AG04449 (cell line): ENCODE measurements around the gene MYL11.
A peak's percentile ranks its signal among the peaks of the same experiment; 100 is the strongest.

Experiments used
- CTCF ChIA-PET: fragments of 350-600 bp; formaldehyde crosslinking; extraction: SDS; loops from one replicate; lab custom pipeline; 2021; ENCODE audit warnings: antibody characterized with exemption; lab: Yijun Ruan, JAX
- POLR2A ChIA-PET: fragments of 400-600, 350-600 bp; formaldehyde crosslinking; extraction: SDS; loops from one replicate; lab custom pipeline; 2020; ENCODE audit warnings: antibody characterized with exemption, inconsistent platforms; lab: Yijun Ruan, JAX
- DNase-seq: peaks from one replicate; pipeline ENCODE4 v3.0.0-alpha.2; 2010; ENCODE audit warnings: low read depth, low spot score
- H3K4me3 ChIP-seq: 2 replicates; pipeline ENCODE4 v1.5.1; 2011; ENCODE audit warnings: low read depth, mild to moderate bottlenecking, control low read depth, low read length
- TF ChIP-seq, protein P1 (sequence below): IDR thresholded peaks from one replicate; pipeline ENCODE4 v1.5.1; 2011; ENCODE audit warnings: mild to moderate bottlenecking, moderate library complexity, low read length, control low read depth, inconsistent platforms; ENCODE audit not compliant: insufficient read depth; ENCODE audit errors: missing control alignments

MYL11 gene

GRCh38 chr16:30354423-30355143 lies 20.0 kb upstream of the MYL11 start:
- DNase-seq, result no peak
- ChIA-PET POLR2A (interaction anchor here (0.6 to 2.5 kb wide), 5 partner anchors 11 to 204 kb away, joined by 3 to 12 read pairs (median 3); partner anchors contain the start of gene TBC1D10B), CTCF (interaction anchor here (0.9 to 2.7 kb wide), 5 partner anchors 14 to 55 kb away, joined by 3 to 14 read pairs (median 4); partner anchors contain the start of genes TBC1D10B and ZNF48)
- H3K4me3 ChIP-seq, result peak overlapping the region; percentile 97
- TF ChIP-seq, protein P1, sequence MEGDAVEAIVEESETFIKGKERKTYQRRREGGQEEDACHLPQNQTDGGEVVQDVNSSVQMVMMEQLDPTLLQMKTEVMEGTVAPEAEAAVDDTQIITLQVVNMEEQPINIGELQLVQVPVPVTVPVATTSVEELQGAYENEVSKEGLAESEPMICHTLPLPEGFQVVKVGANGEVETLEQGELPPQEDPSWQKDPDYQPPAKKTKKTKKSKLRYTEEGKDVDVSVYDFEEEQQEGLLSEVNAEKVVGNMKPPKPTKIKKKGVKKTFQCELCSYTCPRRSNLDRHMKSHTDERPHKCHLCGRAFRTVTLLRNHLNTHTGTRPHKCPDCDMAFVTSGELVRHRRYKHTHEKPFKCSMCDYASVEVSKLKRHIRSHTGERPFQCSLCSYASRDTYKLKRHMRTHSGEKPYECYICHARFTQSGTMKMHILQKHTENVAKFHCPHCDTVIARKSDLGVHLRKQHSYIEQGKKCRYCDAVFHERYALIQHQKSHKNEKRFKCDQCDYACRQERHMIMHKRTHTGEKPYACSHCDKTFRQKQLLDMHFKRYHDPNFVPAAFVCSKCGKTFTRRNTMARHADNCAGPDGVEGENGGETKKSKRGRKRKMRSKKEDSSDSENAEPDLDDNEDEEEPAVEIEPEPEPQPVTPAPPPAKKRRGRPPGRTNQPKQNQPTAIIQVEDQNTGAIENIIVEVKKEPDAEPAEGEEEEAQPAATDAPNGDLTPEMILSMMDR, result no peak

DNA sequence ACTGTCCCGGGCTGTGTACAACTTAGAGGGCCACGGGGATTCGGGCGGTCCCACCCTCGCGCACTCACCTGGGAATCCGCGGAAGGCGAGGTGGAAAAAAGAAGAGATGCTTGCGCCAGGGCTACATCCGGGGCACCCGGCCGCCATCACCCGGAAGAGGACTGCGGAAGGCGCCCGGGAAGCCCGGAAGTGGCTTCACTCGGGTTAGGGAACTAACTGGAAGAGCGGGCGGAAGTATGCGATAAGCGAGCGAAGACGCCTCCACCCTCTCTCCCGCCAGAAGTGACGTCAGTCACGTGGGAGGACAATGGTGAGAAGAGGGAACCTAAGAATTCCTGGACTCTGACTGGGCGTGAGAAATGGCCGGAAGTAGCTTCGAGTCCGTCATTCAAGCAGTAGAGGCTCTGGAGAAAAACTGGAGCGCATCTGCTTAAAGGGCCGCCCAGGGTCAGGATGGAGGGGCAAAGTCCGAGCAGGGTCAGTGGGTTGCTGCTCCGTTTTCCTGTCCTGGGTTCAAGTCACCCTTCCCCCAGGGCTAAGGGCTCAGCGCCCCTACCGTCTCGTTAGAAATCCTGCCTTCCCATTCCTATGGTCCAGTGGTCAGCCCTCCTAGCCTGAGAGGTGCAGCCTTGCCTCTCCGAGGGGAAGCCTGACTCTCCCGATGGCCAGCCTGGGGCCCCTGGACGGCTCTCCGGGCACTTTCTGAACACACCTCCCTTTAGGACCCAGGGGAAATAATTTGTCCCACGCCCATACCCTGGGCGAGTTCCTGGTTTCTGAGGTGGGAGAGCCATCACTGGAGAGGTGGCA lies 19.3 kb upstream of the MYL11 start, which contains the start of gene CD2BP2:
Gene CD2BP2, minus strand, starts transcription at position 165 of the 810 bp plus-strand sequence. CDS start 627 bp downstream, outside the sequence.
- TF ChIP-seq, protein P1, result peak; percentile 7
- CTCF ChIA-PET, result interaction anchor here (0.9 to 2.7 kb wide), 5 partner anchors 14 to 54 kb away, joined by 3 to 14 read pairs (median 4); partner anchors contain the start of genes TBC1D10B and ZNF48
- DNase-seq, result peak; percentile 97
- POLR2A ChIA-PET, result interaction anchor here (0.6 to 2.5 kb wide), 4 partner anchors 10 to 203 kb away, joined by 3 to 12 read pairs (median 4); partner anchors contain the start of gene TBC1D10B
- H3K4me3 ChIP-seq, result peak within 1 kb of the TSS; percentile 97

GRCh38 chr16:30355954-30356308 lies 18.7 kb upstream of the MYL11 start:
- CTCF ChIA-PET, result interaction anchor here (1.2 to 1.3 kb wide), 2 partner anchors 13 to 39 kb away, joined by 4 read pairs; partner anchors contain the start of gene ZNF48
- peak overlapping the region; percentile 66 for H3K4me3 ChIP-seq
- TF ChIP-seq, protein P1, result no peak
- DNase-seq, result no peak
- POLR2A ChIA-PET, result interaction anchor here (1.1 to 2.5 kb wide), 2 partner anchors 13 to 15 kb away, joined by 5 to 12 read pairs; partner anchors contain the start of gene TBC1D10B

- no peak for DNase-seq
- ChIA-PET POLR2A (interaction anchor here (1.1 to 2.5 kb wide), 2 partner anchors 13 to 14 kb away, joined by 5 to 12 read pairs; partner anchors contain the start of gene TBC1D10B), CTCF (interaction anchor here (1.3 kb wide), 1 partner anchor 53 kb away, joined by 6 read pairs; no protein-coding TSS in a partner anchor)
- TF ChIP-seq, protein P1, result no peak
- no peak overlapping the region for H3K4me3 ChIP-seq
Measured at GRCh38 chr16:30356401-30357084, 18.1 kb upstream of the MYL11 start.

DNA sequence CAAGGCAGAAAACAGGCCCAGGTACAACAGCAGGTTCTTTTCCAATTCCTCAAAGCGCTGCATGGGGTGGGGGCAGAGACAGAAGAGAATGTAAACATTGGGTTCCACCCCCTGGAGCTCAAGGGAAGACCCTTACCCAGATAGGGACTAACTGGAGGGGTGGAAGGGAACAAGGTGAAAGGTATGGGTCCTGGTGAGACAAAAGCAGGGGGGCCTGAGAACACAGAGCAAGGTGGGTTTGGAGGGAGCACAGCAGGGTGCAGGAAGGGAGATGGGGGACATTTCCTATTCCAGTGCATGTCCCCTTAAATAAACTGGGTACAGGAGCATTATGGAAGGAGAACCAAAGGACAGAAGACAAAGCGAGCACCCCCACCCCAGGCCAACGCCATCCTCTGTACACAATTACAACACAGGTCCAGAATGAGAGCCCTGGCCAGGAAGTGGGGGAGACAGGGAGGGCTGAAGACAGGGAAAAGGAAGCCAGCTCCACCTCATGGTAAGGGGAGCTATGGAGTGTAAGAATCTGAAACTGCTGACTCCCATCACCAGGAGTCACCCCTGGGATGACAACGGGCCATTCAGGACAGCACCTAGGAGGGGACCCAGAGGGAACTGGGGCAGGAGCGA lies 17.4 kb upstream of the MYL11 start:
- TF ChIP-seq, protein P1, result no peak
- POLR2A ChIA-PET, result interaction anchor here (1.1 to 2.5 kb wide), 2 partner anchors 12 to 14 kb away, joined by 5 to 12 read pairs; partner anchors contain the start of gene TBC1D10B
- no peak for DNase-seq
- no peak overlapping the region for H3K4me3 ChIP-seq
- CTCF ChIA-PET, result interaction anchor here (1.3 kb wide), 1 partner anchor 52 kb away, joined by 6 read pairs; no protein-coding TSS in a partner anchor
